Measurements from ENCODE around the gene TMED4. TPM values are rescaled to one million over a fixed set of nuclear protein-coding genes. Genes with fewer than 3 reads are reported as not detected.
A peak's percentile ranks its signal among the peaks of the same experiment; 100 is the strongest.

The TMED4 gene
- total and polyA plus RNA-seq, 2 of the 13 experiments (the other 11 are each of a cell fraction or from before 2014, with no cell fraction given), result 81.4 to 109 TPM

GRCh38 chr7:44539669-44540506, 42.1 kb downstream of the TMED4 start:
- POLR2A ChIA-PET, result interaction anchor here (1.3 to 4.1 kb wide), 2 partner anchors 22 to 25 kb away, joined by 3 to 25 read pairs; no protein-coding TSS in a partner anchor
- CTCF ChIA-PET (ENCODE audit: low intra/inter-chr PET ratio, low total read pairs), result no interaction called here
- peak overlapping the region; percentile 98 for H3K4me2 ChIP-seq (ENCODE audit: low read depth, low read length)

GRCh38 chr7:44538798-44539668, 43.0 kb downstream of the TMED4 start:
- BruUV-seq (replicated peaks), result no TSS peak
- H3K27ac ChIP-seq (ENCODE audit: extremely low read length, insufficient read depth, low read length), result no peak overlapping the region

More at GRCh38 chr7:44539669-44540506, 42.1 kb downstream of the TMED4 start:
- ATAC-seq, result no peak
- DNase-seq (ENCODE audit: low spot score), result no peak
- peaks cover 0 to 9% of the 10 kb centered on the region in 2 experiments; a peak in 1 of 5 replicates for H3K36me3 ChIP-seq (replicated peaks in 1 of 2; ENCODE audit: control insufficient read depth in 1 of 2, insufficient read depth in 2 of 2, low read length in 2 of 2)
- peak overlapping the region; percentile 57 to 79 (median 63); a peak in 5 of 6 replicates for H3K4me3 ChIP-seq (replicated peaks in 1 of 3; ENCODE audit: insufficient read depth in 1 of 3, low read depth in 2 of 3, low read length in 3 of 3)
- in situ Hi-C loops (cut with HindIII; ENCODE audit: extremely low pct_ligation_motif_present, low pct_unique_long_range_greater_than_20kb) (no loop called here), intact Hi-C loops (cut with micrococcal nuclease; ENCODE audit: unreplicated experiment) (loop anchor here (5.0 kb wide), 1 partner anchor 48 kb away; the partner anchor contains the start of gene NUDCD3)
- no peak for FAIRE-seq
- H3K79me2 ChIP-seq (ENCODE audit: insufficient read depth, low read length), result peaks cover 52% of the 10 kb centered on the region
- H3K4me1 ChIP-seq (ENCODE audit: insufficient read depth, low read length), result peaks cover 89% of the 10 kb centered on the region
- WGBS (ENCODE audit: low lambda C conversion rate), result 94% methylated on average over 15 of the region's 27 CpGs
- H3K9me3 ChIP-seq (ENCODE audit: low read length), result no peaks in the 10 kb centered on the region
- H3K27me3 ChIP-seq (ENCODE audit: control insufficient read depth in 1 of 2, insufficient read depth in 2 of 2, low read length in 2 of 2), result no peaks in the 10 kb centered on the region
- peaks cover 12% of the 10 kb centered on the region; the same call in 1 of the 2 replicates for H4K20me1 ChIP-seq (ENCODE audit: insufficient read depth, low read length)
- peak overlapping the region; percentile 90 for H3K9ac ChIP-seq (ENCODE audit: insufficient read depth, low read depth, low read length)
- H3K27ac ChIP-seq (ENCODE audit: extremely low read length, insufficient read depth, low read length), result peak overlapping the region; percentile 94
- no peak overlapping the region for H2AFZ ChIP-seq (ENCODE audit: low read length)
- BruUV-seq (replicated peaks), result no TSS peak
- TF ChIP-seq NFKB2 (CRISPR knock-in tag; IDR thresholded peaks at IDR 0.05; ENCODE audit: borderline replicate concordance) (0 out of 2 replicates have a peak, but pooled peaks have one; percentile 4), ZNF747 (CRISPR knock-in tag; IDR thresholded peaks at IDR 0.05; ENCODE audit: borderline replicate concordance) (no peak), ZMYM4 (CRISPR knock-in tag; IDR thresholded peaks at IDR 0.05) (0 out of 2 replicates have a peak, but pooled peaks have one; percentile 16), ZNF383 (CRISPR knock-in tag; IDR thresholded peaks at IDR 0.05; ENCODE audit: borderline replicate concordance) (no peak), RBFOX2 (IDR thresholded peaks at IDR 0.05; ENCODE audit: low read depth, low read length) (peak; percentile 45; the same call in 1 of the 2 replicates), EED (CRISPR knock-in tag; IDR thresholded peaks at IDR 0.05) (peak; percentile 69; the same call in 1 of the 2 replicates), ZBTB38 (CRISPR knock-in tag; IDR thresholded peaks at IDR 0.05) (peak; percentile 83), SP4 (CRISPR knock-in tag; IDR thresholded peaks at IDR 0.05) (no peak)

More at GRCh38 chr7:44538798-44539668, 43.0 kb downstream of the TMED4 start:
- ChIA-PET POLR2A (interaction anchor here (0.7 to 1.3 kb wide), 2 partner anchors 23 to 26 kb away, joined by 3 read pairs; no protein-coding TSS in a partner anchor), CTCF (ENCODE audit: low intra/inter-chr PET ratio, low total read pairs) (no interaction called here)
- H3K9ac ChIP-seq (ENCODE audit: insufficient read depth, low read depth, low read length), result peak overlapping the region; percentile 55; the same call in 1 of the 2 replicates
- H3K79me2 ChIP-seq (ENCODE audit: insufficient read depth, low read length), result peaks cover 59% of the 10 kb centered on the region
- H3K27me3 ChIP-seq (ENCODE audit: control insufficient read depth in 1 of 2, insufficient read depth in 2 of 2, low read length in 2 of 2), result no peaks in the 10 kb centered on the region
- in situ Hi-C loops (cut with HindIII; ENCODE audit: extremely low pct_ligation_motif_present, low pct_unique_long_range_greater_than_20kb) (no loop called here), intact Hi-C loops (cut with micrococcal nuclease; ENCODE audit: unreplicated experiment) (no loop called here)
- peaks cover 19% of the 10 kb centered on the region for H4K20me1 ChIP-seq (ENCODE audit: insufficient read depth, low read length)
- no peak overlapping the region for H2AFZ ChIP-seq (ENCODE audit: low read length)
- ATAC-seq (no peak), FAIRE-seq (no peak), DNase-seq (ENCODE audit: low spot score) (no peak)
- H3K4me3 ChIP-seq (replicated peaks in 1 of 3; ENCODE audit: insufficient read depth in 1 of 3, low read depth in 2 of 3, low read length in 3 of 3), result peak overlapping the region; percentile 6 to 79 (median 34); a peak in 5 of 6 replicates
- WGBS (ENCODE audit: low lambda C conversion rate), result 93% methylated on average over 12 of the region's 32 CpGs
- peaks cover 92% of the 10 kb centered on the region for H3K4me1 ChIP-seq (ENCODE audit: insufficient read depth, low read length)
- TF ChIP-seq ZC3H13 (CRISPR knock-in tag; IDR thresholded peaks at IDR 0.05), result peak; percentile 88
- TF ChIP-seq ZBTB38 (CRISPR knock-in tag; IDR thresholded peaks at IDR 0.05), result peak; percentile 84
- TF ChIP-seq ZMAT5 (CRISPR knock-in tag; IDR thresholded peaks at IDR 0.05; ENCODE audit: borderline replicate concordance, low read depth), result no peak
- H3K9me3 ChIP-seq (ENCODE audit: low read length), result no peaks in the 10 kb centered on the region
- peaks cover 3 to 14% of the 10 kb centered on the region in 2 experiments for H3K36me3 ChIP-seq (replicated peaks in 1 of 2; ENCODE audit: control insufficient read depth in 1 of 2, insufficient read depth in 2 of 2, low read length in 2 of 2)
- peak overlapping the region; percentile 98 for H3K4me2 ChIP-seq (ENCODE audit: low read depth, low read length)
